ENCODE data around the gene UBE2G2.

- TF ChIP-seq, protein P1, sequence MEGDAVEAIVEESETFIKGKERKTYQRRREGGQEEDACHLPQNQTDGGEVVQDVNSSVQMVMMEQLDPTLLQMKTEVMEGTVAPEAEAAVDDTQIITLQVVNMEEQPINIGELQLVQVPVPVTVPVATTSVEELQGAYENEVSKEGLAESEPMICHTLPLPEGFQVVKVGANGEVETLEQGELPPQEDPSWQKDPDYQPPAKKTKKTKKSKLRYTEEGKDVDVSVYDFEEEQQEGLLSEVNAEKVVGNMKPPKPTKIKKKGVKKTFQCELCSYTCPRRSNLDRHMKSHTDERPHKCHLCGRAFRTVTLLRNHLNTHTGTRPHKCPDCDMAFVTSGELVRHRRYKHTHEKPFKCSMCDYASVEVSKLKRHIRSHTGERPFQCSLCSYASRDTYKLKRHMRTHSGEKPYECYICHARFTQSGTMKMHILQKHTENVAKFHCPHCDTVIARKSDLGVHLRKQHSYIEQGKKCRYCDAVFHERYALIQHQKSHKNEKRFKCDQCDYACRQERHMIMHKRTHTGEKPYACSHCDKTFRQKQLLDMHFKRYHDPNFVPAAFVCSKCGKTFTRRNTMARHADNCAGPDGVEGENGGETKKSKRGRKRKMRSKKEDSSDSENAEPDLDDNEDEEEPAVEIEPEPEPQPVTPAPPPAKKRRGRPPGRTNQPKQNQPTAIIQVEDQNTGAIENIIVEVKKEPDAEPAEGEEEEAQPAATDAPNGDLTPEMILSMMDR (optimal IDR thresholded peaks at IDR 0.05 in 1 of 3, IDR thresholded peaks at IDR 0.05 in 1 of 3, conservative IDR thresholded peaks at IDR 0.05 in 1 of 3; ENCODE audit: extremely low read depth in 1 of 3, insufficient read depth in 2 of 3, low read length in 3 of 3): peak in 2 of 3 experiments; percentile 3 to 5
- TF ChIP-seq EZH2 (IDR thresholded peaks at IDR 0.05; ENCODE audit: low read length): no peak
Observed at GRCh38 chr21:44836666-44837471, 35.2 kb upstream of the UBE2G2 start.
